Measurements from ENCODE around the gene GSC.
"Not testable (repeated sequence)": the region's sequence is repeated elsewhere in the genome, so short reads cannot be mapped to it uniquely, and the experiment has no call there.

Gene GSC

GRCh38 chr14:94771906-94772490 lies 2.1 kb upstream of the GSC start:
- no peak for DNase-seq (ENCODE audit: low read depth in 2 of 2)

- DNase-seq (ENCODE audit: low read depth in 2 of 2), result no peak
These were observed 1.4 kb upstream of the GSC start for GRCh38 chr14:94771158-94771905.

- DNase-seq (ENCODE audit: low read depth in 2 of 2), result no peak
These were observed 873 bp upstream of the GSC start for GRCh38 chr14:94770815-94771157.

- no peak for DNase-seq (ENCODE audit: low read depth in 2 of 2)
These were observed 387 bp upstream of the GSC start for GRCh38 chr14:94770251-94770749.

GRCh38 chr14:94768521-94769390 lies 1.2 kb downstream of the GSC start:
- no peak for DNase-seq (ENCODE audit: low read depth in 2 of 2)

GRCh38 chr14:94768141-94768520 lies 1.8 kb downstream of the GSC start:
- DNase-seq (ENCODE audit: low read depth in 2 of 2), result no peak

- DNase-seq (ENCODE audit: low read depth in 2 of 2), result no peak
These were observed 2.5 kb downstream of the GSC start for GRCh38 chr14:94767321-94767878.

GRCh38 chr14:94764573-94764972 lies 5.3 kb downstream of the GSC start:
- no peak for DNase-seq (ENCODE audit: low read depth in 2 of 2)

- DNase-seq (ENCODE audit: low read depth in 2 of 2), result no peak
These were observed 7.5 kb downstream of the GSC start for GRCh38 chr14:94762431-94762830.

- DNase-seq (ENCODE audit: low read depth in 2 of 2), result no peak
These were observed 7.9 kb downstream of the GSC start for GRCh38 chr14:94761997-94762377.

GRCh38 chr14:94761348-94761996 lies 8.4 kb downstream of the GSC start:
- no peak for DNase-seq (ENCODE audit: low read depth in 2 of 2)

- no peak for DNase-seq (ENCODE audit: low read depth in 2 of 2)
These were observed 13.5 kb downstream of the GSC start for GRCh38 chr14:94756310-94756882.

- DNase-seq (ENCODE audit: low read depth in 2 of 2), result no peak
These were observed 15.4 kb downstream of the GSC start for GRCh38 chr14:94754391-94754942.

- DNase-seq (ENCODE audit: low read depth in 2 of 2), result no peak
These were observed 17.1 kb downstream of the GSC start for GRCh38 chr14:94752591-94753436.

- DNase-seq (ENCODE audit: low read depth in 2 of 2), result no peak
These were observed 18.0 kb downstream of the GSC start for GRCh38 chr14:94751956-94752355.

- no peak for DNase-seq (ENCODE audit: low read depth in 2 of 2)
These were observed 18.6 kb downstream of the GSC start for GRCh38 chr14:94751321-94751720.

- DNase-seq (ENCODE audit: low read depth in 2 of 2), result no peak
These were observed 19.5 kb downstream of the GSC start for GRCh38 chr14:94750371-94750770.

- no peak for DNase-seq (ENCODE audit: low read depth in 2 of 2)
These were observed 21.1 kb downstream of the GSC start for GRCh38 chr14:94748667-94749347.

- DNase-seq (ENCODE audit: low read depth in 2 of 2), result no peak
These were observed 22.2 kb downstream of the GSC start for GRCh38 chr14:94747739-94748138.

- DNase-seq (ENCODE audit: low read depth in 2 of 2), result not testable (repeated sequence)
These were observed 22.8 kb downstream of the GSC start for GRCh38 chr14:94747153-94747552.
